Keratinocyte (primary cell): Measurements from ENCODE around the gene MBP. TPM values are rescaled to one million over a fixed set of nuclear protein-coding genes. Genes with fewer than 3 reads are reported as not detected.
"Not testable (repeated sequence)": the region's sequence is repeated elsewhere in the genome, so short reads cannot be mapped to it uniquely, and the experiment has no call there.

Experiments
- DNase-seq: peaks from one replicate; pipeline ENCODE4 v3.0.0-alpha.2; 2011; ENCODE audit warnings: low read depth, missing footprints, low spot score
- FAIRE-seq: peaks from 2 replicates; lab custom pipeline; 2011; peaks lifted over from hg19 to GRCh38; lab: Jason Lieb, UNC
- H2AFZ ChIP-seq: 2 replicates; pipeline ENCODE4 v1.6.0; 2012; ENCODE audit warnings: low read length, control low read depth, inconsistent platforms; ENCODE audit not compliant: control insufficient read depth
- H3K27ac ChIP-seq: 2 replicates; pipeline ENCODE4 v1.5.1; 2011; ENCODE audit warnings: low read length; ENCODE audit not compliant: control insufficient read depth, insufficient read depth
- H3K27me3 ChIP-seq: 3 replicates; pipeline ENCODE4 v1.6.0; 2011; ENCODE audit warnings: low read length; ENCODE audit not compliant: control insufficient read depth, insufficient read depth; ENCODE audit errors: extremely low read depth
- H3K36me3 ChIP-seq, 2 experiments: 2 replicates in 1 of 2; 3 replicates in 1 of 2; pipeline ENCODE4 v1.5.1; 2011; ENCODE audit warnings: low read length in 2 of 2, mild to moderate bottlenecking in 1 of 2; ENCODE audit not compliant: control insufficient read depth in 2 of 2, insufficient read depth in 2 of 2; ENCODE audit errors: extremely low read depth in 1 of 2
- H3K4me1 ChIP-seq: 3 replicates; pipeline ENCODE4 v1.5.1; 2011; ENCODE audit warnings: low read length; ENCODE audit not compliant: control insufficient read depth, insufficient read depth; ENCODE audit errors: extremely low read depth
- H3K4me2 ChIP-seq: 3 replicates; pipeline ENCODE4 v1.6.0; 2011; ENCODE audit warnings: low read depth, low read length; ENCODE audit not compliant: control insufficient read depth, insufficient read depth; ENCODE audit errors: extremely low read depth
- H3K4me3 ChIP-seq, 3 experiments: fragments of 200-600 bp in 1 of 3; sonication (generic) in 1 of 3; 2 replicates in 2 of 3; 3 replicates in 1 of 3; pipeline ENCODE4 v1.5.1; 2011 to 2016; ENCODE audit warnings: low read length in 3 of 3, mild to moderate bottlenecking in 3 of 3, control low read depth in 2 of 3, inconsistent platforms in 1 of 3, low read depth in 1 of 3, mixed read lengths in 1 of 3, mixed run types in 1 of 3, moderate library complexity in 1 of 3; ENCODE audit not compliant: control insufficient read depth in 2 of 3, insufficient read depth in 2 of 3; ENCODE audit errors: extremely low read depth in 1 of 3
- H3K79me2 ChIP-seq: 2 replicates; pipeline ENCODE4 v1.6.0; 2012; ENCODE audit warnings: low read length; ENCODE audit not compliant: control insufficient read depth, insufficient read depth
- H3K9ac ChIP-seq: 3 replicates; pipeline ENCODE4 v1.6.0; 2011; ENCODE audit warnings: low read length; ENCODE audit not compliant: control insufficient read depth, insufficient read depth; ENCODE audit errors: extremely low read depth
- H3K9me1 ChIP-seq: 3 replicates; pipeline ENCODE4 v1.6.0; 2011; ENCODE audit warnings: low read length; ENCODE audit not compliant: control insufficient read depth, insufficient read depth; ENCODE audit errors: extremely low read depth
- H3K9me3 ChIP-seq: 2 replicates; pipeline ENCODE4 v1.5.1; 2012; ENCODE audit warnings: low read depth, low read length; ENCODE audit not compliant: control insufficient read depth
- H4K20me1 ChIP-seq: 3 replicates; pipeline ENCODE4 v1.6.0; 2011; ENCODE audit warnings: low read length; ENCODE audit not compliant: control insufficient read depth, insufficient read depth; ENCODE audit errors: extremely low read depth
- CTCF ChIP-seq, 3 experiments: IDR thresholded peaks in 1 of 3; conservative IDR thresholded peaks in 1 of 3; optimal IDR thresholded peaks in 1 of 3; 2 replicates in 2 of 3; 3 replicates in 1 of 3; pipeline versions ENCODE3 to v1.5.1; 2011; ENCODE audit warnings: low read length in 3 of 3, mild to moderate bottlenecking in 3 of 3, moderate library complexity in 2 of 3, control low read depth in 1 of 3, inconsistent platforms in 1 of 3; ENCODE audit not compliant: insufficient read depth in 2 of 3; ENCODE audit errors: extremely low read depth in 1 of 3
- EZH2 ChIP-seq: IDR thresholded peaks from one replicate; pipeline ENCODE4 v1.6.1; 2012; ENCODE audit warnings: inconsistent platforms, mild to moderate bottlenecking, low read length, moderate library complexity
- dilution Hi-C: fragments of 300-500 bp; cut with MboI; formaldehyde crosslinking; loops from one replicate; pipeline ENCODE4 v1.7.0; 2020; ENCODE audit warnings: low sequenced_read_pairs; ENCODE audit not compliant: extremely low pct_ligation_motif_present
- polyA plus RNA-seq, 5 experiments: library from polyadenylated mRNA; depleted of rRNA in 3 of 5; stranded (reverse) in 3 of 5; stranded (forward) in 1 of 5; unstranded in 1 of 5; fragments of >200 nt; gene quantifications; 1 replicate in 1 of 5; 2 replicates in 3 of 5; 3 replicates in 1 of 5; pipeline versions ENCODE4 v1.2.1 to v1.2.3, GENCODE V29; 2011 to 2012; ENCODE audit warnings: missing spikeins in 2 of 5, low read depth in 1 of 5, low replicate concordance in 1 of 5

MBP gene
- polyA plus RNA-seq, 1 donor (not counting 4 experiments of a cell fraction or from before 2014, with no cell fraction given) = 38.7 TPM

- DNase-seq, FAIRE-seq, H3K79me2 ChIP-seq, H3K9me1 ChIP-seq, H3K27me3 ChIP-seq, H3K4me1 ChIP-seq, H3K4me2 ChIP-seq, H3K9ac ChIP-seq, H3K4me3 ChIP-seq, dilution Hi-C loops, H3K27ac ChIP-seq, H4K20me1 ChIP-seq, H3K9me3 ChIP-seq, H3K36me3 ChIP-seq, H2AFZ ChIP-seq: not testable (repeated sequence)
These were observed 166.9 kb downstream of the MBP start for GRCh38 chr18:76965555-76966151.

- H3K4me1 ChIP-seq = no peaks in the 10 kb centered on the region
- DNase-seq (no peak), FAIRE-seq (no peak)
- H3K9ac ChIP-seq = no peak overlapping the region
- TF ChIP-seq EZH2 (no peak), CTCF (optimal IDR thresholded peaks at IDR 0.05 in 1 of 3, IDR thresholded peaks at IDR 0.05 in 1 of 3, conservative IDR thresholded peaks at IDR 0.05 in 1 of 3; ENCODE audit: extremely low read depth in 1 of 3, insufficient read depth in 2 of 3, low read length in 3 of 3) (no peak)
- no peak overlapping the region for H2AFZ ChIP-seq
- no peak overlapping the region for H3K27ac ChIP-seq
- peaks cover 7 to 14% of the 10 kb centered on the region in 2 experiments for H3K36me3 ChIP-seq
- H4K20me1 ChIP-seq = no peaks in the 10 kb centered on the region
- no peaks in the 10 kb centered on the region for H3K9me3 ChIP-seq
- peaks cover 6% of the 10 kb centered on the region for H3K79me2 ChIP-seq
- H3K9me1 ChIP-seq = no peaks in the 10 kb centered on the region
- H3K4me2 ChIP-seq = no peak overlapping the region
- H3K27me3 ChIP-seq = no peaks in the 10 kb centered on the region
- dilution Hi-C loops = no loop called here
- H3K4me3 ChIP-seq = no peak overlapping the region
These were observed 168.6 kb downstream of the MBP start for GRCh38 chr18:76963936-76964335.

GRCh38 chr18:76962851-76963250, 169.7 kb downstream of the MBP start:
- Histone ChIP-seq H3K27me3 (no peaks in the 10 kb centered on the region), H3K4me3 (no peak overlapping the region), H3K9ac (no peak overlapping the region), H3K9me1 (no peaks in the 10 kb centered on the region), H3K79me2 (peaks cover 6% of the 10 kb centered on the region), H4K20me1 (no peaks in the 10 kb centered on the region), H2AFZ (no peak overlapping the region), H3K4me1 (no peaks in the 10 kb centered on the region), H3K27ac (no peak overlapping the region), H3K9me3 (no peaks in the 10 kb centered on the region), H3K4me2 (no peak overlapping the region), H3K36me3 (peaks cover 6 to 14% of the 10 kb centered on the region in 2 experiments)
- DNase-seq (no peak), FAIRE-seq (no peak)
- TF ChIP-seq EZH2 = no peak
- TF ChIP-seq CTCF (optimal IDR thresholded peaks at IDR 0.05 in 1 of 3, IDR thresholded peaks at IDR 0.05 in 1 of 3, conservative IDR thresholded peaks at IDR 0.05 in 1 of 3; ENCODE audit: extremely low read depth in 1 of 3, insufficient read depth in 2 of 3, low read length in 3 of 3) = no peak
- dilution Hi-C loops = no loop called here
